Panc1 (cell line): ENCODE data around the gene VTI1A.

Experiments
- POLR2AphosphoS5 ChIP-seq: IDR thresholded peaks from 2 replicates; pipeline ENCODE4 v1.6.1; 2012; ENCODE audit warnings: mild to moderate bottlenecking, low read depth, low read length, moderate library complexity
- TCF7L2 ChIP-seq: IDR thresholded peaks from 2 replicates; pipeline ENCODE4 v1.6.1; 2011; ENCODE audit warnings: mild to moderate bottlenecking, low read depth, low read length, inconsistent platforms
- TF ChIP-seq, protein P1 (sequence below): fragments of 450-650 bp; IDR thresholded peaks from 2 replicates; pipeline ENCODE4 v1.5.1; 2017; ENCODE audit warnings: mild to moderate bottlenecking

DNA sequence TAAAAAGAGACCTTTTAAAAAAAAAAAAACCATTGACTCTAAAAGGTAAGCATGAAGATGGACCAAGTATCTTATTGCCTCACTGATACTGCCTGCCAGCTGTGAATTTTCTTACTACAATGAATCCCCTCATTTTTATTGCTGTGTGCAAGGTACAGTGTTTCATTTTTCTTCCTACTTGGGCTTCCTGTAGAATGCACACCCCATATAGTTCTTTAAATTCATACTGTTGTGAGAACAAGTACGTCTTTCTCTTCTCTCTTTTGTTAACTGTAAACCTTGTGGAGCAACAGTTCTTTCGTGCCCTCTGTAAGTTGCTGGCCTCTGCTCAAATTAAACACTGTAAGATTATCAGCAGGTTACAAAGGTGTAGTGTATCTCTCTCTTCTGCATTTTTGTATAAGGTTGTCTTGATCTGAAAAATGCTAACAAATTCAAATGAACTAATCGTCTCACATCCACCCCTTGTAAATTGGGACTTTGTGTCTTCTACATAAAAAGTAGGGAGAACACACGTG lies 105.6 kb downstream of the VTI1A start:
- TF ChIP-seq, protein P1, sequence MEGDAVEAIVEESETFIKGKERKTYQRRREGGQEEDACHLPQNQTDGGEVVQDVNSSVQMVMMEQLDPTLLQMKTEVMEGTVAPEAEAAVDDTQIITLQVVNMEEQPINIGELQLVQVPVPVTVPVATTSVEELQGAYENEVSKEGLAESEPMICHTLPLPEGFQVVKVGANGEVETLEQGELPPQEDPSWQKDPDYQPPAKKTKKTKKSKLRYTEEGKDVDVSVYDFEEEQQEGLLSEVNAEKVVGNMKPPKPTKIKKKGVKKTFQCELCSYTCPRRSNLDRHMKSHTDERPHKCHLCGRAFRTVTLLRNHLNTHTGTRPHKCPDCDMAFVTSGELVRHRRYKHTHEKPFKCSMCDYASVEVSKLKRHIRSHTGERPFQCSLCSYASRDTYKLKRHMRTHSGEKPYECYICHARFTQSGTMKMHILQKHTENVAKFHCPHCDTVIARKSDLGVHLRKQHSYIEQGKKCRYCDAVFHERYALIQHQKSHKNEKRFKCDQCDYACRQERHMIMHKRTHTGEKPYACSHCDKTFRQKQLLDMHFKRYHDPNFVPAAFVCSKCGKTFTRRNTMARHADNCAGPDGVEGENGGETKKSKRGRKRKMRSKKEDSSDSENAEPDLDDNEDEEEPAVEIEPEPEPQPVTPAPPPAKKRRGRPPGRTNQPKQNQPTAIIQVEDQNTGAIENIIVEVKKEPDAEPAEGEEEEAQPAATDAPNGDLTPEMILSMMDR: no peak
- TF ChIP-seq POLR2AphosphoS5 (no peak), TCF7L2 (no peak)
